WTC11 (cell line): ENCODE results near the gene GPR143.

Experiments
- CTCF ChIP-seq: fragments of 200-600 bp; IDR thresholded peaks from 2 replicates; pipeline ENCODE4 v1.8.0; 2022; ENCODE audit warnings: antibody characterized with exemption
- FOXP4 ChIP-seq: sonication (generic); formaldehyde crosslinking; IDR thresholded peaks from 2 replicates; pipeline ENCODE4 v1.8.0; 2022; ENCODE audit warnings: mild to moderate bottlenecking, missing genetic modification reagents
- IRF2 ChIP-seq: sonication (generic); formaldehyde crosslinking; IDR thresholded peaks from 2 replicates; pipeline ENCODE4 v1.8.0; 2022; ENCODE audit warnings: low read depth, missing genetic modification reagents, borderline replicate concordance
- OVOL2 ChIP-seq: fragments of 250-450 bp; sonication (Bioruptor Pico); IDR thresholded peaks from 2 replicates; pipeline ENCODE4 v1.9.0; 2021; ENCODE audit warnings: mild to moderate bottlenecking, borderline replicate concordance
- PREB ChIP-seq: sonication (generic); formaldehyde crosslinking; IDR thresholded peaks from 2 replicates; pipeline ENCODE4 v1.8.1; 2022; ENCODE audit warnings: mild to moderate bottlenecking, missing genetic modification reagents, moderate library complexity, borderline replicate concordance
- ZBTB43 ChIP-seq: sonication (generic); formaldehyde crosslinking; IDR thresholded peaks from 2 replicates; pipeline ENCODE4 v1.8.1; 2023; ENCODE audit warnings: mild to moderate bottlenecking, missing genetic modification reagents
- ZNF423 ChIP-seq: fragments of 250-450 bp; sonication (Bioruptor Pico); IDR thresholded peaks from 2 replicates; pipeline ENCODE4 v2.1.2; 2022; ENCODE audit warnings: mild to moderate bottlenecking, moderate library complexity

- no peak for TF ChIP-seq PREB (CRISPR knock-in tag)
- TF ChIP-seq OVOL2 (CRISPR knock-in tag) = no peak
- TF ChIP-seq ZBTB43 (CRISPR knock-in tag) = no peak
- TF ChIP-seq ZNF423 (CRISPR knock-in tag) = no peak
- TF ChIP-seq CTCF = no peak
- no peak for TF ChIP-seq FOXP4 (CRISPR knock-in tag)
- TF ChIP-seq IRF2 (CRISPR knock-in tag) = no peak
Observed at GRCh38 chrX:9687899-9688298, 77.7 kb downstream of the GPR143 start.
